Measurements from ENCODE around the gene TARBP2.

- TF ChIP-seq CTCF (IDR thresholded peaks at IDR 0.05) (no peak), POLR2A (IDR thresholded peaks at IDR 0.05) (no peak)
Observed at GRCh38 chr12:53506450-53506785, 5.3 kb downstream of the TARBP2 start.
